Activated T-helper 9 cell treated with anti-CD3 and anti-CD28 coated beads, Interleukin-2, amount 50 U/mL, for 16 hours (primary cell): Measurements from ENCODE around the gene STAM.
A peak's percentile ranks its signal among the peaks of the same experiment; 100 is the strongest.

ENCODE experiments used
- DNase-seq: peaks from one replicate; pipeline ENCODE4 v3.0.0-alpha.2; 2020; ENCODE audit warnings: low read depth

The STAM gene

DNA sequence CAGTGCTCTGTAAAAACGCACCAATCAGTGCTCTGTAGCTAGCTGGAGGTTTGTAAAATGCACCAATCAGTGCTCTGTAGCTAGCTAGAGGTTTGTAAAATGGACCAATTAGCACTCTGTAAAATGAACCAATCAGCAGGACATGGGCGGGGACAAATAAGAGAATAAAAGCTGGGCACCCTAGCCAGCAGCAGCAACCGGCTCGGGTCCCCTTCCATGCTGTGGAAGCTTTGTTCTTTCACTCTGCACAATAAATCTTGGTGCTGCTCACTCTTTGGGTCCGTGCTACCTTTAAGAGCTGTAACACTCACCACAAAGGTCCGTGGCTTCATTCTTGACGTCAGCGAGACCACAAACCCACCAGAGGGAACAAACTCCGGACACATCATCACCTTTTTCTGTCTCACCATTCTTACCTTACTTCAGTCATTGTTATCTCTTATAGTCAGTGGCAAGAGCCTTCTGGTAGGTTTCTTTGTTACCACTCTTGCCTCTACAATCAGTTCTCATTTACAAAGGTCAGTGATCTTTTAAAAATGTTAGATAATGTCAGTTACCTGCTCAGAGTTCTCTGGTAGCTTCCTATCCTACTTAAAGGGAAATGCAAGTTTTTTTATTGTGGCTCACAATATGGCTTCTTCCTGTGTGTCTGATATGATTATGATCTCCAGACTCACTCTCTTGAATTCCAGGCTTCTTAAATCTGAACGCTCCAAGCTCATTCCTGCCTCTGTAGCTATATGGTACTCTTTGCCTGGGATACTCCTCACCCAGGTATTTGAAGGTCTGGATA lies 4.5 kb downstream of the STAM start:
- peak; percentile 10 for DNase-seq

DNA sequence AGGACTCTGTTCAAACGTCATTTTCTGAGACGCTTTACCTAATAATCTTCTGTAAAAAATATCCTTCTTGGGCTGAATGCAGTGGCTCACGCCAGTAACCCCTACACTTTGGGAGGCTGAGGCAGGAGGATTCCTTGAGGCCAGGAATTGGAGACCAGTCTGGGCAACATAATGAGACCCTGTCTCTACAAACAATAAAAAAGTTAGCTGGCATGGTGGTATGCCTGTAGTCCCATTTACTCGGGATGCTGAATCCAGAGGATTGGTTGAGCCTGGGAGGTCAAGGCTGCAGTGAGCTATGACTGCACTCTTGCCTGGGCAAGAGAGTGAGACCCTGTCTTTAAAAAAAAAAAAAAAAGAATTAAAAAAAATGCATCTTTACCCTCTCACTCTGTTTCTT lies 5.1 kb downstream of the STAM start:
- DNase-seq: no peak

DNA sequence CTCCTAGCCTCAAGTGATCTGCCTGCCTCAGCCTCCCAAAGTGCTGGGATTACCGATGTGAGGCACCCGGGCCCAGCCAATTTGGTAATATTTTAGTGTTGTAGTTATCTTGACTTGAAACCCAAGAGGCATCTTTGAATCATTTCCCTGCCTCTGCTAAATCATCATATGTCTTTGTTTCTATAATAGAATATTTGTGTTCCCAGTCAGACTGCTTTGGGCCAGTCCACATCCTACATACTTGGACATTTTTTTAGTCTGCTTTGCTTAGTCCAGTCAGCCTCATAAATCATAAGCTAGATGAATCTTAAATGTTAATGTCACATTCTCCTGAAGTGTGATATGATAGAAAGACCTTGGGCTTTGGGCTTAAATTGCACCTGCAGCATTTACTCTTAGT lies 5.9 kb downstream of the STAM start:
- DNase-seq: no peak

DNA sequence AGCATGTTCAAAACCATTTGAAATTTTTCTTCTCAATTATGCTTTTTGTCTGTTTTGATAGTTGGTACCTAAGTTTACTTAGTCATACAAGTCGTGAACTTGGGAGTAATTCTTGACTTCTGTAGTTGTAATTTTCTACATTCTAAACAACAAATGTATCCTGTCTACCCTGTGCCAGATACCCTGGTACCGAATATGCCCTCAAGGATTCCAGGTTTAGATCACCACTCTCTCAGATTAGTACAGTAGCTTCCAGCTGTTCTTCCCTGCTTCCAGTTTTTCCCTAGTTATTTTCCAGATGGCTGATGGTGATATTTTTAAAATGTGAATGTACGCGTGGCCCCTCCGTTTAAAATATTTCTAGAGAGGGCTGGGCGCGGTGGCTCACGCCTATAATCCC lies 6.5 kb downstream of the STAM start:
- DNase-seq: no peak

DNA sequence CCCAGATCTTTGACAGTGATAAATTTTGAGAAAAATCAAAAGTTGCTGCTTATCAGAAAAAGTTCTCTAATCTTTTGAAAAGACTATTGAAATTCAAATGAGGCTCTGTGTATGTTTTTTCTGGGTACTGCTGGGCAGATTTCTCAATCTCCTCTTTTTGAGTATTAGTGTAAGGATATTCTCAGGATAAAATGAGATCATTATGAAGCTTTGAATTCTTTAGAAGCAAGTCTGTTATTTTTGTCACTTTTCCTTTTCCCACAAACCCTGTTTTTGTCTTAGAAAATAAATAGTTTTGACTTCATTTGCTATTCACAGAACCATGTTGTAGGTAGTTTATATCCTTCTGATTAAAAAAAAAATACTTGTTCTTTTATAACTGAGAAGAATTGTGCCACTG lies 7.9 kb downstream of the STAM start:
- DNase-seq: no peak

DNA sequence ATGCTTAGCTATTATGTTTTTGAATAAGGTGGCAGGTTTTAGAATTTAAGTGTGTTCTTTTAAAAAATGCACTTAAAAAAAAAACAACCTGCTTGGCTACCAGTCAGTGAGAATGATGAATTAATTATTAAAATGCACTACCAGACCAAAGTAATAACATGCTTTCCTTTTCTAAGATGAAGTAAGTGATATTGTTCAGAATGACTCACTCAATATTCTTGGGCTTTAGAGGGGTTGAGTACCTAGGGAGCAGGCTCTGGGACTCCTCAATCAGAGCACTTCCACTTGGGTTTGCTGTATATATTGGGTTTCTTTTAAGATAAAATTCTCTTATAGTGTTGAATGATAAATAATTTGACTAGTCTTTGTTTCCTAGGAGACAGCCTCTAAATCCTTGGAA lies 8.6 kb downstream of the STAM start:
- DNase-seq: no peak

DNA sequence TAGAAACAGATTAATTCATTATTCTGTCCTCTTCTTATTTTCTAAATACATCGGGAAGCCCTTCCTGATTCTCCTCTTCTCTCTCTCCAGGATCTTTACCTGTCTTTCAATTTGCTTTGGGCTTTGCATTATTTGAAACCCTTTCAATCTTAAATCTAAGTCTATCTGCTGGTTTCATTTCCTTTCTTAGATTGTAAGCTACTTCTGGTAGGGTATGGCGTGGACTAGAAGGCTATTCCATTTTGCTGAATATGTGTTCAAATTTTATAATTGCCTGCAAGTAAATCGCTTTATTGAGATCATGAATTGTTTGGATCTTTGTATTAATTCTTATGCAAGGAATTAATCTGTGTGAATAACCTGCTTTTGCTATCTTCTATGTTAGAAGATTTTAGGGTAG lies 11.1 kb downstream of the STAM start:
- no peak for DNase-seq

DNA sequence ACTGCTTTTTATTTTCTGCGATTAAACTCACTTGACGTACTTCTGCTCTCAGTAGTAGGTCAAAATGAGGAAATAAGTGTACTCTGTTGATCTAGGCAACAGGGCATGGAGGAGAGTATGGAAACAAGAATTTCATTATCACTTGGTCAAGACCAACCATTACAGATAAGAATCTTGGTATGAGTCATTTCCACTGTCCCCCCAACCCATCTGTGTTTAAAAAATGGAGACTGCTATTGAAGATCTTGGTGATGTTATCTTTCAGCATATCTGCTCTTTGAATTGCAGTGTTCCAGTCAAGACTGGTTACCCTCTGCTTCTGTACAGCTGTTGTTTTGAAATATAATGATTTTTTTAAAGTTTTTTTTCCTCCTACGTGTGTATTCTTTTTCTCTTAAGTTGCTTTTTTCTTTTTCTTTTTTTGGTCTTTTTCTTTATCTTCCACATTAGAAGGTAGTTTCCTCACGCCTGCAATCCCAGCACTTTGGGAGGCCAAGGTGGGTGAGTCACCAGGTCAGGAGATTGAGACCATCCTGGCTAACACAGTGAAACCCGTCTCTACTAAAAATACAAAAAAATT lies 11.7 kb downstream of the STAM start:
- DNase-seq: no peak

DNA sequence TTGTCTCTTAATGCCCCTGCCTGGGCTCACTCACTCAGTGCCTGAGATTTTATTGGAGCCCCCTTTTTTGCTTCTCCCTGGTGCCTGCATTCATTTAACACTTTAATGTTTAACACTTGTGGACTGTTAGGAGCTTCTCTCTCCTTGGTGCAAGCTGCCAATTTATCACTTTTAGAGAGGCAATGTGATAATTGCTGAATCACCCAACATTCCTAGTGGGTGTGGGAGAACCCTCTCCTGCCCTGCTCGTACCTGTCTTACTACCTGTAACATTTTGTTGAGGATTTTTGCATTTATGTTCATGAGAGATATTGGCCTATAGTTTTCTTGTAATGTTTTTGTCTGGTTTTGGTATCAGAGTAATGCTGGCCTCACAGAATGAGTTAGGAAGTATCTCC lies 13.2 kb downstream of the STAM start:
- DNase-seq: no peak

DNA sequence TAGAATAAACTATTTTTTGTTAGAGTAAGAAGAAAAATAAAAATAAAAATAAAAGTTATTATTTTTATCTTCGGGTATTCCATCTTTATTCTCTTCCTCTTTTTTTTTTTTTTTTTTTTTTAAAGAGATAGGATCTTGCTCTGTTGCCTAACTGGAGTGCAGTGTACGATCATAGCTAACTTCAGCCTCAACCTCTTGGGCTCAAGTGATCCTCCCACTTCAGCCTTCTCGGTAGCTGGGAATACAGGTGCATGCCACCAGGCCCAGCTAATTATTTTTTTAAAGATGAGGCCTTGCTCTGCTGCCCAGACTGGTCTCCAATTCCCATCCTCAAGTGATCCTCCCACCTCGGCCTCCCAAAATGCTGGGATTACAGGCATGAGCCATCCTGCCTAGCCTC lies 15.4 kb downstream of the STAM start:
- no peak for DNase-seq

DNA sequence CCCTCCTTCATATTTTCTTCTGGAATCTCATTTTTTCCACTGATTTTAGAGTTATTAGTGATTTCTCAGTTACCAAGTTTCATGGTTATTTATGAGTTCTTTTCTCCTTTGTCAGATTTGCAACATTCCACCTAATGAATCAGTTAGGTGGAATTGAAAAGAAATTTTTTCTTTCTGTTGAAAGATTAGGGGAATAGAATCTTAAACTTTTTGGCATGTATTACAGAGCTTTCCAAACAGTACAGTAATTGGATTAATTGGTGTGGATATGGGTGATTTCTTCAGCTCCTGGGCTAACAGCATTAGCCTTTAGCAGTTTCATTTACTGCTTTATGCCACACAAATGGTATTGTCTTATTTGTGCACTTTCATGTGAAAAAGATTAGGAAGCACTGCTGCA lies 17.0 kb downstream of the STAM start:
- DNase-seq: no peak

DNA sequence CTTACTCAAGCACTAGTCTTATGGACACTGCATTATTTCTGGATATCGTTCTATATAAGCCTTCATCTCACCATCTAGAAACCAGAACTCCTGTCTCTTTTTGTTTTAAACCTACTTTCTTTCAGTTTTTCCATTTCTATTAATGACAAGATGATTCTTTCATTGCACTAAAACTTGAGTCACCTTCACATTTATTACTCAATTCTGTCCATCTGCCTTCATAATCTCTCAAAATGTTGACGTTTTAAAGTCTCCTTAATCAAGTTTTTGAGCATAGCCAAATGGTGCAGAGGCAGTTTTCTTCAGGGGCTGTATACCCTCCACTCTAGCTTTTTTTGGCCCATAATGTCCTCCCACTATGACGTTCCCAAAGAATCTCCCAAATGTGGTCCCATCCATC lies 17.6 kb downstream of the STAM start:
- DNase-seq: no peak

DNA sequence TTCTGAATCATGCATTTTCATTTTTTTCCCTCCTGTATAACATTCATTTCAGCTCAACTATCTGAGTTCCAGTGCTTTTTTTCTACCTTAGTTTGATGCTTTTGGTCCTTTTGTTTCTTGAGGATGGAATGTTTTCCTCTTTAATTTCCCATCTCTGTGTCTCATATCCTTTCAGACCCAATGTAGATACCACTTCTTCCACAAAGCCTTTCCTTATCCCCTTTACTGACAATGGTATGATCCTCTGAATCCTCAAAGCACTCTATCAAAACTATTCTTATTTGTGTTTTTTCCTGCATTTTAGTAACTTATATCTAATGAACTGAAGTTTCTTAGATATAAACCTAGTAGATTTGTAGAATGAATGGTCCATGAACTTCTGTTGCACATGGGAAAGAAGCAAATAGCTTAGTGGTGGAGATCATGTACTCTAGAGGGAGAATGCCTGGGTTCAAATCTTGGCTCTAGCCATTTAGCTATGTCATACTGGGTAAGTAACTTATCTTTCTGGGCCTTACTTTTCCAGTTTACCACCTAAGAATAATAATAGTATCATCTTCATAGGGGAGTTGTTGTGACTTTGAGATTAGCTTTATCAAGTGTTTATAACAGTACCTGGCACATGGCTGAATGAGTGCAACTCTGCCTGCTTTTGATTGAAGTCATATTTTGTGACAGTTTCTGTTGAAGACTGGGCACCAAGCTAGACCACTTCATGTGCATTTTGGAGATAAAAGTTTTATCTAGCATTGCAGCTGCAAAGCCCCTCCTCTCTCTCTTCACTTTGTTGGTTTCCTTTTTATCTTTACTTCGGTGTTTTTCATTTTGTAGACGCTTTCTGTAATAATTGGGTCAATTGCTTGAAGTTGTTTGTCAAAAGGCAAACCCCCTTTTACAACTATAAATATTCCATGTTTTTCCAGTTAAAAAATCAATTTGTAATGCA lies 18.5 kb downstream of the STAM start:
- no peak for DNase-seq

DNA sequence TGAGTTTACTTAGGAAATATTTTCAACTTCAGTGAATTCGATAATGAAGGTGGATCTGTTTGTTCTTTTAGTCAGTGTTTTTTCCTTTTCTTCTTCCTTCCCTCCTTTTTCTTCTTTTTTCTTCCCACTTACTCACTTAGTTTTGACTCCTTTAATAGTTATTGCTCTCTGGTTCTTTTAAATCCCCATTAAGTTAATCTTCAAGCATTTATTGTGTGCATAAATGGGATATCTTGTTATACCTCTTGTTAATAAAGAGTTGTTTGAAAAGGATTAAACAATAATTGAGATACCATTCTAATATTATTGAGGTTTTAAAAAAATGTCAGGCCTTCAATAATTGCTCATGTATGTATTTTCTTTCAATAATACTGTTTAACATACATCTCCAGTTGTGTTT lies 19.5 kb downstream of the STAM start:
- no peak for DNase-seq

DNA sequence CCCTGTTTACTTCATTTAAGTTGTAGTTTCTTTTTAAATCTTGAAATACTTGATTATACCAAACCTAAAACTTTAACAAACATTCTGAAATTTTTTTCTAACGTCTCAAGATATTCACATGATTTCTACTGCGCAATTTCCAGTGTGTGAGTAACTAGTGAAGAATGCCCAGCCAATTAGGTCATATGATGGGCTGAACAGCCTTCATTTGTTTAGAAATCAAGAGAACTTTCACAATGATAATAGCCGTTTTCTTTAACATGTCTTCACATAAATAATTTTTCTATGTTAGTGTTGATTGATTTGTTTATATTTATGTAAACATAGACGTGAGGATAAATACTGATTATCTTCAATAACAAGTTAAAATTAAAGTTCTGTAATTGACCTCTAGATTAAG lies 21.8 kb downstream of the STAM start:
- DNase-seq: no peak

DNA sequence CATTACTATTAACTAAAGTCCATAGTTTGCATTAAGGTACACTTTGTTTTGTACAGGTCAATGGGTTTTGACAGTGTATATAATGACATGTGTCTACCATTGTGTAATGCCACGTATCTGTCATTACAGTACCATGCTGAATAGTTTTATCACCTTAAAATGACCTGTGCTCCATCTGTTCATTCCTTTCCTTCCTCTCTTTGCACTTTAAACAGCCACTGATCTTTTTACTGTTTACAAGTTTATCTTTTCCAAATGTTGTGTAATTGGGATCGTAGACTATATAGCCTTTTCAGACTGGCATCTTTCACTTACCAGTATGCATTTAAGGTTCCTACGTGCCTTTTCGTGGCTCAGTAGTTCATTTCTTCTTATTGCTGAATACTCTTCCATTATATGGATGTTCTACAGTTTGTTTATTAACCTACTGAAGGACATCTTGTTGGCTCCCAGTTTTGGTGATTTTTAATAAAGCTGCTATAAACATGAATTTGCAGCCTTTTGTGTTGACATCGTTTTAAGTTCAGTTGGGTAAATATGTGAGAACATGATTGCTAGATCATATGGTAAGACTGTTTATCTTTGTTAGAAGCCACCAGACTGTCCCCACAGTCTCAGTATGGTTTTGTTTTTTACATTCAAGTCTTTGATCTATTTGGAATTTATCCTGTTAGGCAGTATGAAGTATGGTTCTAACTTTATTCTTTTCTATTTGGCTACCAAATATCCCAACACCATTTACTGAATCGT lies 24.7 kb downstream of the STAM start:
- no peak for DNase-seq

DNA sequence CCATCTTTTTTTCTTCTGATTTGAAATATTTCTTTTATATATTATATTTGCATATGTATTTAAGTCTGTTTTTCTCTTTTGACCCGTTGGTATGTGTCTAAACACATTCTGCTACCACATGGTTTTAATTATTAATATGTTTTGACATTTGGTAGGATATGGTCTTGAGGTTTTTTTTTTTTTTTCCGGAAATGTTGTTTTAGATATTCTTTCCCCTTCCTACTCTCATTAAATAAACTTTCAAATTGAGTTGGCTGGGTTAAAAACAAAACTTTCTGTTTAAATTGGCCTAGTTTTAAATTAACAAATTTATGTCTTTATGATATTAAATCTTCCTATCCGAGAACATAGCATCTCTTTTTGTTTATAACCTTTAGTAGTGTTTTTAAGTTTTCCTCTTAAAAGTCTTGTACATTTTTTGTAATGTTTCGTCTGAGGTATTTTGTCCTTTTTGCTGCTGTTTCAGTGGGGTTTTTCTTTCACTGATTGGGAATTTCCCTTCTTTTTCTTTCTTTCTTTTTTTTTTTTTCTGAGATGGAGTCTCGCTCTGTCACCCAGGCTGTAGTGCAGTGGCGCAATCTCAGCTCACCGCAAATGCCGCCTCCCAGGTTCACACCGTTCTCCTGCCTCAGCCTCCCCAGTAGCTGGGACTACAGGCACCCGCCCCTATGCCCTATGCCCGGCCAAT lies 25.4 kb downstream of the STAM start:
- DNase-seq: peak; percentile 36

DNA sequence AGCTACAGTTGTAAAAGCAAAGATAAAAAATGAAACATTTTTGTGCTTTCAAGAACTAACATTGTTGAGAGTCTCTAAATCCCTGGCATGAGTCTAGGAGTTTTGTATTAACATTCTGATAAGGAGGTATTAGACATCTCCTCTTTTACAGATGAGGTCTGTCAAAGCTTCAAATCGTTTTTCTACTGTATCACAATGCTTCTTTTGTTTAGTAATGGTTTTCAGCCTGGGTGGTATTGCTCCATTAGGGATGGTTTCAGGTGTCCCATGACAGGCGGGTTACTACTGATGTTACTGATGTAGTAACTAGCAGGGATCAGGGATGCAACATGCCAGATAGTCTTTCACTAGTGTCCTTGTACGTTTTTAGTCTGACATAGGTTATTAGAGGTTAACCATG lies 27.4 kb downstream of the STAM start:
- DNase-seq: no peak

DNA sequence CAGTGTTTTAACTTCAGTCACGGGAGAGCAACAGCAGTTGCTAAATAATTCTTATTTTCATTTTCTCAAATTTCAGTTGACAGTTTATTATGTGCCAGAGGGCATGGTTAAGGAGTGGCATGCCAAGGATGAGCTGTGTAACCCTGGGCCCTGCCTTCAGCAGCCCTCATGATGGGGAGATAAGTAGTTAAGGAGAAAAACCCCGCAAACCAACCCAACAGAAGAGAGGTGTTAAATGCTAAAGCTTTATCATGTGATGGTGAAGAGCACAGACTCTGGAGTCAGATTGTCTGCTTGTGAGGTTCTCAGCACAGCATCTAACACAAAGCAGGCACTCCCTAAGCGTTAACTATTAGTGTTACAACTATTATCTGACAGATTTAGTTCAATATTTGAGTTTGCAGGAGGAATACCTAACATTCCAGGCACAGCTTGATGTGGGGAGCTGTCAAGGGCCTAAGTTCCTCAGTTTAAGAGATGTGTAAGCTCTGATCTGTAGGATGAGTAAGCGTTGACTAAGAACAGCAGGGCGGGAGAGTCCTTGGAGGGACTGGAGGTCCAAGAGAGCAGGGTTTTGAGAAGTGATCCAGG lies 29.6 kb downstream of the STAM start:
- no peak for DNase-seq

DNA sequence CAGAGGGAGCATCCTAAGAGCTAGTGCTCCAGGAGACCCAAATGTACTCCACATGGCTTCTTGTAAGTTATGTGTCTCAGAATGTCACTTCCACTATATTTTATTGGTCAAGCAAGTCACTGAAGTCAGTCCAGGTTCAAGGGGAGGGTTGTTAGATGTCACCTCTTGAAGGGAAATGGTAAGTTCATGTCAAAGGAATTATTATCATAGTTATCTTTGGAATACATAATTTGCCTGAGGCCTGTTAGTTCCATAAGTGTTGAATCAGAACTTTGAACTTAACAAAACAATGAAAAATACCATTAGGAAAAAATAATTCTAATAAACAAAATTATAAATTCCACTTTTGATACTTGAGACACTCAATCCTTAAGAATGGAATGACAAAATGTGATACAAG lies 30.6 kb downstream of the STAM start:
- no peak for DNase-seq

DNA sequence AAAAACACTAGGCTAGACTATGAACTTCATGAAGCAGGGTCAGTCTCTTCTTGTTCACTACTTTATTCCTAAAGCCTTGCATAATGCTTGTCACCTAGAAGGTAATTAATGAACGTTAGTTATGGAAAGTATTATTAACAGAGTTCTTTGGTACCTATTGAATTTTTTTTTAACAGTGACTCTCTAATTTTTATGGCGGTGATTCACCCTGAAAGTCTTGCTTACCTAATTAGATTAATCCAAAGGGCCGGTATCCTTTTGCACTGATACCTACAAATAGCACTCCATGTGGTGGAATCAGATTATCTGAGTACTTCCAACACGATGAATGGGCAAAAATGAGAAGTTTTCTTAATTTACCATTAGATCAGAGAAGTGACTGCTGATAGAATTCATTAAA lies 31.7 kb downstream of the STAM start:
- DNase-seq: no peak
